Fibroblast of lung (primary cell): Measurements from ENCODE around the gene NLRP4. TPM values are rescaled to one million over a fixed set of nuclear protein-coding genes. Genes with fewer than 3 reads are reported as not detected.

Experiments used
- DNase-seq, 2 donors: peaks; one replicate each; pipeline versions ENCODE4 v3.0.0 to v3.0.0-alpha.2; 2010; ENCODE audit warnings: low read depth in 2 of 2
- H2AFZ ChIP-seq: 2 replicates; pipeline ENCODE4 v1.5.1; 2012; ENCODE audit warnings: low read length, control low read depth, inconsistent platforms
- H3K27ac ChIP-seq: 2 replicates; pipeline ENCODE4 v1.5.1; 2011; ENCODE audit warnings: low read length, control low read depth; ENCODE audit not compliant: insufficient read depth
- H3K27me3 ChIP-seq: 2 replicates; pipeline ENCODE4 v1.5.1; 2011; ENCODE audit warnings: mild to moderate bottlenecking, low read length; ENCODE audit not compliant: control insufficient read depth, insufficient read depth
- H3K36me3 ChIP-seq: 2 replicates; pipeline ENCODE4 v1.5.1; 2011; ENCODE audit warnings: low read length; ENCODE audit not compliant: control insufficient read depth, insufficient read depth
- H3K4me1 ChIP-seq: 2 replicates; pipeline ENCODE4 v1.5.1; 2011; ENCODE audit warnings: low read length; ENCODE audit not compliant: control insufficient read depth, insufficient read depth; ENCODE audit errors: extremely low read depth
- H3K4me2 ChIP-seq: 2 replicates; pipeline ENCODE4 v1.5.1; 2011; ENCODE audit warnings: low read length, control low read depth; ENCODE audit not compliant: insufficient read depth; ENCODE audit errors: extremely low read depth
- H3K4me3 ChIP-seq, 4 experiments: fragments of 200-600 bp in 1 of 4; sonication (generic) in 1 of 4; replicated peaks in 1 of 4; 2 replicates each; pipeline ENCODE4 v1.5.1; 2011 to 2016; ENCODE audit warnings: low read length in 4 of 4, low read depth in 3 of 4, mild to moderate bottlenecking in 3 of 4, control low read depth in 2 of 4, inconsistent platforms in 1 of 4, mixed read lengths in 1 of 4; ENCODE audit not compliant: insufficient read depth in 1 of 4; ENCODE audit errors: control extremely low read depth in 1 of 4
- H3K79me2 ChIP-seq: 2 replicates; pipeline ENCODE4 v1.5.1; 2012; ENCODE audit warnings: mild to moderate bottlenecking, low read length, inconsistent platforms; ENCODE audit not compliant: control insufficient read depth, insufficient read depth
- H3K9ac ChIP-seq: 2 replicates; pipeline ENCODE4 v1.5.1; 2011; ENCODE audit warnings: mild to moderate bottlenecking, low read length, control low read depth; ENCODE audit not compliant: insufficient read depth
- H3K9me3 ChIP-seq: 2 replicates; pipeline ENCODE4 v1.5.1; 2012; ENCODE audit warnings: low read depth, low read length; ENCODE audit not compliant: control insufficient read depth, insufficient read depth
- H4K20me1 ChIP-seq: 2 replicates; pipeline ENCODE4 v1.5.1; 2011; ENCODE audit warnings: low read length; ENCODE audit not compliant: control insufficient read depth, insufficient read depth; ENCODE audit errors: extremely low read depth
- EZH2 ChIP-seq: IDR thresholded peaks from 2 replicates; pipeline ENCODE4 v1.5.1; 2012; ENCODE audit warnings: low read length, control low read depth, mild to moderate bottlenecking; ENCODE audit errors: missing control alignments
- polyA plus RNA-seq, 2 donors: library from polyadenylated mRNA; depleted of rRNA in 1 of 2; stranded (reverse) in 1 of 2; unstranded in 1 of 2; fragments of >200 nt; gene quantifications; 2 replicates each; pipeline ENCODE4 v1.2.1, GENCODE V29; 2011 to 2012; ENCODE audit warnings: missing spikeins in 1 of 2
- total RNA-seq: library from RNA; depleted of rRNA; stranded (reverse); fragments of >200 nt; gene quantifications from 2 replicates; pipeline ENCODE4 v1.2.1, GENCODE V29; 2014
- TF ChIP-seq, protein P1 (sequence below), 2 donors: IDR thresholded peaks in 1 of 2; conservative IDR thresholded peaks in 1 of 2; 1 replicate in 1 of 2; 2 replicates in 1 of 2; pipeline ENCODE4 v1.5.1; 2011 to 2012; ENCODE audit warnings: low read length in 2 of 2, control low read depth in 1 of 2, inconsistent platforms in 1 of 2, low read depth in 1 of 2, mild to moderate bottlenecking in 1 of 2

NLRP4 gene
- total and polyA plus RNA-seq, 2 donors (not counting 1 experiment from before 2014, with no cell fraction given) = not detected

DNA sequence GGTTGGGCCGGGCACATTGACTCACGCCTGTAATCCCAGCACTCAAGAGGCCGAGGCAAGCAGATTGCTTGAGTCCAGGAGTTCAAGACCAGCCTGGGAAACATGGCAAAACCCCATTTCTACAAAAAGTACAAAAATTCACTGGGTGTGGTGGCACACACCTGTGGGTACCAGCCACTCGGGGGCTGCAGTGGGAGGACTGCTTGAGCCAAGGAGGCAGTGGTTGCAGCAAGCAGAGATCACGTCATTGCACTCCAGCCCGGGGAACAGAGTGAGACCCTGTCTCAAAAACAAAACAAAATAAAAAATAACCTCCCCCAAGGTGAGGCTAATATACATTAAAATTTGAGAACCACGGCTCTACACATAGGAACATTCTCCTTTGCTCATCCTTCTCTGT lies 70.9 kb downstream of the NLRP4 start:
- Histone ChIP-seq H3K9me3 (no peaks in the 10 kb centered on the region), H3K9ac (no peak overlapping the region), H3K27me3 (no peaks in the 10 kb centered on the region), H4K20me1 (no peaks in the 10 kb centered on the region), H3K27ac (no peak overlapping the region), H3K36me3 (no peaks in the 10 kb centered on the region), H3K4me2 (no peak overlapping the region), H3K79me2 (no peaks in the 10 kb centered on the region), H2AFZ (no peak overlapping the region), H3K4me1 (no peaks in the 10 kb centered on the region), H3K4me3 (no peak overlapping the region)
- no peak for TF ChIP-seq EZH2
- TF ChIP-seq, protein P1, sequence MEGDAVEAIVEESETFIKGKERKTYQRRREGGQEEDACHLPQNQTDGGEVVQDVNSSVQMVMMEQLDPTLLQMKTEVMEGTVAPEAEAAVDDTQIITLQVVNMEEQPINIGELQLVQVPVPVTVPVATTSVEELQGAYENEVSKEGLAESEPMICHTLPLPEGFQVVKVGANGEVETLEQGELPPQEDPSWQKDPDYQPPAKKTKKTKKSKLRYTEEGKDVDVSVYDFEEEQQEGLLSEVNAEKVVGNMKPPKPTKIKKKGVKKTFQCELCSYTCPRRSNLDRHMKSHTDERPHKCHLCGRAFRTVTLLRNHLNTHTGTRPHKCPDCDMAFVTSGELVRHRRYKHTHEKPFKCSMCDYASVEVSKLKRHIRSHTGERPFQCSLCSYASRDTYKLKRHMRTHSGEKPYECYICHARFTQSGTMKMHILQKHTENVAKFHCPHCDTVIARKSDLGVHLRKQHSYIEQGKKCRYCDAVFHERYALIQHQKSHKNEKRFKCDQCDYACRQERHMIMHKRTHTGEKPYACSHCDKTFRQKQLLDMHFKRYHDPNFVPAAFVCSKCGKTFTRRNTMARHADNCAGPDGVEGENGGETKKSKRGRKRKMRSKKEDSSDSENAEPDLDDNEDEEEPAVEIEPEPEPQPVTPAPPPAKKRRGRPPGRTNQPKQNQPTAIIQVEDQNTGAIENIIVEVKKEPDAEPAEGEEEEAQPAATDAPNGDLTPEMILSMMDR (conservative IDR thresholded peaks at IDR 0.05 in 1 of 2, IDR thresholded peaks at IDR 0.05 in 1 of 2; ENCODE audit: low read depth in 1 of 2, low read length in 2 of 2) = no peak
- DNase-seq = no peak

DNA sequence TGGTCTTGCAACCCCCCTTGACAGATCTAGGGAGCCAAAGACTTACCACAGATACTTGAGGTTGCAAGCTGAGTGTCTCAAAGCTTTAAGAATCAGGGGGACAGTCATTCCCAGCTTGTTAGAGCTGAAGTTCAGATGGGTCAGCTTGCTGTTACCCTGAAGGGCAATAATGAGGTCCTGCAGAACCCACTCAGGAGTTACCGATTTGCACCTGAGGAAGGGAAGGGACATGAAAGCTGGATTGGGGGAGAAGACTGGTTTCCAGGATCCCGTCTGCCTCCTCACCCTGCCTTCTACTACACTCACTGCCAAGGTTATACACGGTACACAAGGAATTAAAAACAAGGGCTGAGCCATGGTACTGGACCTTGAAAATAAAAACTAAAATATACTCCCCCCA lies 71.4 kb downstream of the NLRP4 start:
- DNase-seq = no peak
- Histone ChIP-seq H2AFZ (no peak overlapping the region), H3K9me3 (no peaks in the 10 kb centered on the region), H3K4me1 (no peaks in the 10 kb centered on the region), H3K9ac (no peak overlapping the region), H3K79me2 (no peaks in the 10 kb centered on the region), H3K4me3 (no peak overlapping the region), H4K20me1 (no peaks in the 10 kb centered on the region), H3K27me3 (no peaks in the 10 kb centered on the region), H3K4me2 (no peak overlapping the region), H3K27ac (no peak overlapping the region), H3K36me3 (no peaks in the 10 kb centered on the region)
- no peak for TF ChIP-seq EZH2
- TF ChIP-seq, protein P1 (conservative IDR thresholded peaks at IDR 0.05 in 1 of 2, IDR thresholded peaks at IDR 0.05 in 1 of 2; ENCODE audit: low read depth in 1 of 2, low read length in 2 of 2) = no peak

DNA sequence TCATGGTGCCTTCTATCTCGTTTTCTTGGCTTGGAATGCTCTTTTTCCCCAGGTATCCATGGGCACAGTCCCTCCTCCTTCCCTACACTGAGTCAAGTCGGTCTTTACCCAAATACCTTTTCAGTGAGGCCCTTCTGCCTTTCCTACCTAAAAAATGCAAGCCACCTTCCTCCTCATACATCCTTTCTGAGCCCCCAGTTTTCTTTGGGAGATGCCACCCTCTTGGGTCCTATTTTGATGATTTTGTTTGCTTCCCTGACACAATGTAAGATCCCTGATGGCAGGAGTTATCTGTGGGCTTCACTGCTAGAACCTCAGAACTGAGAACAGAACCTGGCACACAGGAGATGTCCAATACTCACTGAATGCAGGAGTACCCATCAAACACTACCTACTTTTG lies 73.5 kb downstream of the NLRP4 start:
- no peak overlapping the region for H3K9ac ChIP-seq
- no peaks in the 10 kb centered on the region for H4K20me1 ChIP-seq
- H3K79me2 ChIP-seq = no peaks in the 10 kb centered on the region
- no peaks in the 10 kb centered on the region for H3K4me1 ChIP-seq
- H2AFZ ChIP-seq = no peak overlapping the region
- H3K4me2 ChIP-seq = no peak overlapping the region
- H3K27me3 ChIP-seq = no peaks in the 10 kb centered on the region
- H3K27ac ChIP-seq = no peak overlapping the region
- DNase-seq = no peak
- no peaks in the 10 kb centered on the region for H3K9me3 ChIP-seq
- H3K36me3 ChIP-seq = no peaks in the 10 kb centered on the region
- H3K4me3 ChIP-seq = no peak overlapping the region
- no peak for TF ChIP-seq EZH2
- TF ChIP-seq, protein P1 (conservative IDR thresholded peaks at IDR 0.05 in 1 of 2, IDR thresholded peaks at IDR 0.05 in 1 of 2; ENCODE audit: low read depth in 1 of 2, low read length in 2 of 2) = no peak
